Gastroesophageal sphincter (tissue), 4 donors: ENCODE data around the gene CEP162. TPM values are rescaled to one million over a fixed set of nuclear protein-coding genes. Genes with fewer than 3 reads are reported as not detected.

ENCODE experiments used
- ATAC-seq: fragments of 150-250 bp; one replicate; pipeline ENCODE4 v1.9.1; 2016; ENCODE audit warnings: mild to moderate bottlenecking, moderate library complexity
- H3K27ac ChIP-seq, 4 donors: fragments of 200-600 bp; sonication (generic) in 3 of 4; 1 replicate in 3 of 4; 2 replicates in 1 of 4; pipeline ENCODE4 v1.5.1; 2016 to 2019
- H3K27me3 ChIP-seq: fragments of 200-600 bp; sonication (generic); one replicate; pipeline ENCODE4 v1.5.1; 2019
- H3K36me3 ChIP-seq, 2 donors: fragments of 200-600 bp; sonication (generic); one replicate each; pipeline ENCODE4 v1.5.1; 2019; ENCODE audit warnings: control low read depth in 1 of 2
- H3K4me1 ChIP-seq, 3 donors: fragments of 200-600 bp; sonication (generic); 1 replicate in 2 of 3; 2 replicates in 1 of 3; pipeline ENCODE4 v1.5.1; 2016 to 2019; ENCODE audit warnings: control low read depth in 2 of 3
- H3K4me3 ChIP-seq, 2 donors: fragments of 200-600 bp; sonication (generic); one replicate each; pipeline ENCODE4 v1.5.1; 2019; ENCODE audit warnings: mild to moderate bottlenecking in 1 of 2, moderate library complexity in 1 of 2
- H3K9me3 ChIP-seq, 3 donors: fragments of 200-600 bp; sonication (generic); one replicate each; pipeline ENCODE4 v1.5.1; 2017 to 2019; ENCODE audit warnings: control low read depth in 2 of 3
- EP300 ChIP-seq: sonication (generic); formaldehyde crosslinking; IDR thresholded peaks from one replicate; pipeline ENCODE4 v1.6.1; 2017; ENCODE audit warnings: antibody characterized with exemption, mild to moderate bottlenecking
- POLR2A ChIP-seq, 2 donors: fragments of 450-650 bp; IDR thresholded peaks; one replicate each; pipeline ENCODE4 v1.6.1; 2017; ENCODE audit warnings: antibody characterized with exemption in 2 of 2, mild to moderate bottlenecking in 2 of 2, moderate library complexity in 1 of 2
- POLR2AphosphoS5 ChIP-seq: sonication (generic); formaldehyde crosslinking; IDR thresholded peaks from one replicate; pipeline ENCODE4 v1.6.1; 2017; ENCODE audit warnings: antibody characterized with exemption
- WGBS, 2 donors: methylation state at CpG; one replicate each; pipeline ENCODE4 v1.1.5; 2018; ENCODE audit warnings: low coverage in 1 of 2; 5-methylcytosine and 5-hydroxymethylcytosine counted together
- total RNA-seq, 4 donors: library from RNA; depleted of rRNA; stranded (reverse); fragments of >200 nt; gene quantifications; one replicate each; pipeline ENCODE4 v1.1.0, GENCODE V29; 2016
- TF ChIP-seq, protein P1 (sequence below), 4 experiments: fragments of 200-600 bp in 2 of 4; fragments of 450-650 bp in 2 of 4; sonication (generic) in 1 of 4; IDR thresholded peaks; one replicate each; pipeline ENCODE4 v1.5.1; 2017 to 2019; ENCODE audit warnings: antibody characterized with exemption in 4 of 4, mild to moderate bottlenecking in 2 of 4, moderate library complexity in 2 of 4

The CEP162 gene
- total RNA-seq, 4 donors from 2014 or later: 5.2 to 19.0 (median 9.5) TPM

GRCh38 chr6:84271061-84271716, 43.7 kb upstream of the CEP162 start:
- no peaks in the 10 kb centered on the region for H3K36me3 ChIP-seq
- TF ChIP-seq POLR2A (IDR thresholded peaks at IDR 0.05): no peak
- TF ChIP-seq POLR2AphosphoS5: no peak
- no peak for TF ChIP-seq EP300
- TF ChIP-seq, protein P1, sequence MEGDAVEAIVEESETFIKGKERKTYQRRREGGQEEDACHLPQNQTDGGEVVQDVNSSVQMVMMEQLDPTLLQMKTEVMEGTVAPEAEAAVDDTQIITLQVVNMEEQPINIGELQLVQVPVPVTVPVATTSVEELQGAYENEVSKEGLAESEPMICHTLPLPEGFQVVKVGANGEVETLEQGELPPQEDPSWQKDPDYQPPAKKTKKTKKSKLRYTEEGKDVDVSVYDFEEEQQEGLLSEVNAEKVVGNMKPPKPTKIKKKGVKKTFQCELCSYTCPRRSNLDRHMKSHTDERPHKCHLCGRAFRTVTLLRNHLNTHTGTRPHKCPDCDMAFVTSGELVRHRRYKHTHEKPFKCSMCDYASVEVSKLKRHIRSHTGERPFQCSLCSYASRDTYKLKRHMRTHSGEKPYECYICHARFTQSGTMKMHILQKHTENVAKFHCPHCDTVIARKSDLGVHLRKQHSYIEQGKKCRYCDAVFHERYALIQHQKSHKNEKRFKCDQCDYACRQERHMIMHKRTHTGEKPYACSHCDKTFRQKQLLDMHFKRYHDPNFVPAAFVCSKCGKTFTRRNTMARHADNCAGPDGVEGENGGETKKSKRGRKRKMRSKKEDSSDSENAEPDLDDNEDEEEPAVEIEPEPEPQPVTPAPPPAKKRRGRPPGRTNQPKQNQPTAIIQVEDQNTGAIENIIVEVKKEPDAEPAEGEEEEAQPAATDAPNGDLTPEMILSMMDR (IDR thresholded peaks at IDR 0.05): no peak
- H3K4me3 ChIP-seq: no peak overlapping the region
- no peak overlapping the region for H3K27ac ChIP-seq
- no peak for ATAC-seq
- no peaks in the 10 kb centered on the region for H3K27me3 ChIP-seq
- H3K4me1 ChIP-seq: no peaks in the 10 kb centered on the region
- H3K9me3 ChIP-seq: no peaks in the 10 kb centered on the region

- no peaks in the 10 kb centered on the region for H3K36me3 ChIP-seq
- TF ChIP-seq EP300: no peak
- no peak for TF ChIP-seq POLR2AphosphoS5
- TF ChIP-seq POLR2A (IDR thresholded peaks at IDR 0.05): no peak
- TF ChIP-seq, protein P1 (IDR thresholded peaks at IDR 0.05): no peak
- H3K4me3 ChIP-seq: no peak overlapping the region
- 27 to 50% methylated on average over 6 of the region's 6 CpGs for WGBS, 2 donors
- no peak for ATAC-seq
- no peaks in the 10 kb centered on the region for H3K27me3 ChIP-seq
- no peaks in the 10 kb centered on the region for H3K4me1 ChIP-seq
- no peaks in the 10 kb centered on the region for H3K9me3 ChIP-seq
- no peak overlapping the region for H3K27ac ChIP-seq
Observed at GRCh38 chr6:84269947-84270733, 42.7 kb upstream of the CEP162 start.

GRCh38 chr6:84268781-84269180, 41.3 kb upstream of the CEP162 start:
- Histone ChIP-seq H3K27ac (no peak overlapping the region), H3K9me3 (no peaks in the 10 kb centered on the region), H3K36me3 (no peaks in the 10 kb centered on the region), H3K4me1 (no peaks in the 10 kb centered on the region), H3K27me3 (no peaks in the 10 kb centered on the region), H3K4me3 (no peak overlapping the region)
- 90 to 92% methylated on average over 3 of the region's 3 CpGs for WGBS, 2 donors
- TF ChIP-seq EP300 (no peak), POLR2AphosphoS5 (no peak), POLR2A (IDR thresholded peaks at IDR 0.05) (no peak)
- TF ChIP-seq, protein P1 (IDR thresholded peaks at IDR 0.05): no peak
- ATAC-seq: no peak

- no peak overlapping the region for H3K27ac ChIP-seq
- 93 to 95% methylated on average over 2 to 3 of the region's 6 CpGs for WGBS, 2 donors
Observed at GRCh38 chr6:84263557-84263956, 36.1 kb upstream of the CEP162 start.

More at GRCh38 chr6:84263557-84263956, 36.1 kb upstream of the CEP162 start:
- H3K4me3 ChIP-seq: no peak overlapping the region
- H3K9me3 ChIP-seq: no peaks in the 10 kb centered on the region
- peaks cover 6% of the 10 kb centered on the region for H3K27me3 ChIP-seq
- TF ChIP-seq POLR2AphosphoS5 (no peak), EP300 (no peak), POLR2A (IDR thresholded peaks at IDR 0.05) (no peak)
- TF ChIP-seq, protein P1 (IDR thresholded peaks at IDR 0.05): no peak
- no peaks in the 10 kb centered on the region for H3K4me1 ChIP-seq
- H3K36me3 ChIP-seq: no peaks in the 10 kb centered on the region
- no peak for ATAC-seq
